Sigmoid colon (tissue), 7 donors: ENCODE results near the gene GOLGA7B. TPM values are rescaled to one million over a fixed set of nuclear protein-coding genes. Genes with fewer than 3 reads are reported as not detected.

Experiments used
- DNase-seq: peaks from one replicate; pipeline ENCODE4 v3.0.0-alpha.2; 2019
- H3K27ac ChIP-seq, 4 donors: fragments of 200-600 bp; sonication (generic); one replicate each; pipeline ENCODE4 v1.5.1; 2016 to 2019; ENCODE audit warnings: mild to moderate bottlenecking in 1 of 4
- H3K27me3 ChIP-seq, 3 donors: fragments of 200-600 bp; sonication (generic); one replicate each; pipeline ENCODE4 v1.5.1; 2019; ENCODE audit warnings: mild to moderate bottlenecking in 1 of 3
- H3K36me3 ChIP-seq, 4 donors: fragments of 200-600 bp; sonication (generic); one replicate each; pipeline ENCODE4 v1.5.1; 2016 to 2019
- H3K4me1 ChIP-seq, 4 donors: fragments of 200-600 bp; sonication (generic); one replicate each; pipeline ENCODE4 v1.5.1; 2017 to 2019
- H3K4me3 ChIP-seq, 4 donors: fragments of 200-600 bp; sonication (generic); one replicate each; pipeline ENCODE4 v1.5.1; 2017 to 2019; ENCODE audit warnings: mild to moderate bottlenecking in 2 of 4, moderate library complexity in 1 of 4
- H3K9me3 ChIP-seq, 4 donors: fragments of 200-600 bp in 3 of 4; sonication (generic) in 3 of 4; one replicate each; pipeline versions ENCODE4 v1.5.1 to v1.6.1; 2013 to 2019
- CTCF ChIP-seq, 4 experiments: fragments of 450-650 bp in 3 of 4; fragments of 200-600 bp in 1 of 4; IDR thresholded peaks; one replicate each; pipeline ENCODE4 v1.5.1; 2016 to 2019; ENCODE audit warnings: antibody characterized with exemption in 4 of 4, mild to moderate bottlenecking in 3 of 4, moderate library complexity in 2 of 4
- EP300 ChIP-seq, 4 donors: sonication (generic); formaldehyde crosslinking; IDR thresholded peaks; one replicate each; pipeline ENCODE4 v1.6.1; 2017; ENCODE audit warnings: antibody characterized with exemption in 4 of 4
- POLR2A ChIP-seq, 2 donors: fragments of 450-650 bp; IDR thresholded peaks; one replicate each; pipeline ENCODE4 v1.6.1; 2016; ENCODE audit warnings: antibody characterized with exemption in 2 of 2, mild to moderate bottlenecking in 2 of 2, moderate library complexity in 2 of 2
- POLR2AphosphoS5 ChIP-seq, 4 donors: sonication (generic); formaldehyde crosslinking; IDR thresholded peaks; one replicate each; pipeline ENCODE4 v1.6.1; 2017; ENCODE audit warnings: antibody characterized with exemption in 4 of 4
- WGBS, 2 donors: extraction: QIAGEN DNeasy Blood & Tissue Kit; methylation state at CpG; one replicate each; pipeline ENCODE4 v1.1.7; 2013; 5-methylcytosine and 5-hydroxymethylcytosine counted together
- intact Hi-C: fragments of 100-400 bp; cut with DNase I; formaldehyde crosslinking; loops from one replicate; pipeline ENCODE4 v1.15.1; 2023
- polyA plus RNA-seq, 3 donors: library from polyadenylated mRNA; stranded (reverse); fragments of 200-250 nt; gene quantifications; one replicate each; pipeline ENCODE4 v1.2.3, GENCODE V29; 2013
- total RNA-seq, 4 donors: library from RNA; depleted of rRNA; stranded (reverse); fragments of >200 nt; gene quantifications; one replicate each; pipeline ENCODE4 v1.1.0, GENCODE V29; 2016
- donor health status: healthy with polysubstance abuse.
- donor health status: Bipolar disorder and iron deficiency.
- donor health status: healthy.

The GOLGA7B gene
- total and polyA plus RNA-seq, 7 donors: 0.16 to 1.4 (median 0.71) TPM

- intact Hi-C loops: no loop called here
- TF ChIP-seq POLR2AphosphoS5 (IDR thresholded peaks at IDR 0.05) (no peak), POLR2A (IDR thresholded peaks at IDR 0.05) (no peak), EP300 (IDR thresholded peaks at IDR 0.05) (no peak), CTCF (IDR thresholded peaks at IDR 0.05) (no peak)
- no peak overlapping the region for H3K27ac ChIP-seq
- peaks cover 0 to 26% (median 2%) of the 10 kb centered on the region in 3 donors for H3K27me3 ChIP-seq
- H3K4me1 ChIP-seq: no peaks in the 10 kb centered on the region
- H3K9me3 ChIP-seq: no peaks in the 10 kb centered on the region
- 5 to 26% methylated on average over 4 of the region's 4 CpGs for WGBS, 2 donors
- DNase-seq: no peak
- no peak overlapping the region for H3K4me3 ChIP-seq
- H3K36me3 ChIP-seq: no peaks in the 10 kb centered on the region
Observed at GRCh38 chr10:97898429-97898828, 48.8 kb downstream of the GOLGA7B start.

GRCh38 chr10:97901381-97901780, 51.7 kb downstream of the GOLGA7B start:
- WGBS, 2 donors: 91 to 92% methylated on average over 12 of the region's 12 CpGs
- DNase-seq: no peak
- Histone ChIP-seq H3K4me3 (no peak overlapping the region), H3K27ac (no peak overlapping the region), H3K36me3 (no peaks in the 10 kb centered on the region), H3K27me3 (peaks cover 0 to 29% (median 0%) of the 10 kb centered on the region in 3 donors), H3K9me3 (no peaks in the 10 kb centered on the region), H3K4me1 (no peaks in the 10 kb centered on the region)
- TF ChIP-seq CTCF (IDR thresholded peaks at IDR 0.05): no peak
- no peak for TF ChIP-seq EP300 (IDR thresholded peaks at IDR 0.05)
- TF ChIP-seq POLR2AphosphoS5 (IDR thresholded peaks at IDR 0.05): no peak
- no peak for TF ChIP-seq POLR2A (IDR thresholded peaks at IDR 0.05)
- intact Hi-C loops: no loop called here

- H3K27me3 ChIP-seq: peaks cover 0 to 31% (median 0%) of the 10 kb centered on the region in 3 donors
Observed at GRCh38 chr10:97903128-97904017, 53.7 kb downstream of the GOLGA7B start.

GRCh38 chr10:97904018-97904381, 54.4 kb downstream of the GOLGA7B start:
- 78 to 80% methylated on average over 5 of the region's 5 CpGs for WGBS, 2 donors

More at GRCh38 chr10:97903128-97904017, 53.7 kb downstream of the GOLGA7B start:
- WGBS, 2 donors: 69 to 75% methylated on average over 9 of the region's 9 CpGs
- TF ChIP-seq POLR2AphosphoS5 (IDR thresholded peaks at IDR 0.05) (no peak), CTCF (IDR thresholded peaks at IDR 0.05) (no peak), POLR2A (IDR thresholded peaks at IDR 0.05) (no peak), EP300 (IDR thresholded peaks at IDR 0.05) (no peak)
- Histone ChIP-seq H3K9me3 (no peaks in the 10 kb centered on the region), H3K4me1 (no peaks in the 10 kb centered on the region), H3K36me3 (no peaks in the 10 kb centered on the region), H3K4me3 (no peak overlapping the region), H3K27ac (no peak overlapping the region)
- intact Hi-C loops: no loop called here
- no peak for DNase-seq

More at GRCh38 chr10:97904018-97904381, 54.4 kb downstream of the GOLGA7B start:
- TF ChIP-seq EP300 (IDR thresholded peaks at IDR 0.05) (no peak), POLR2A (IDR thresholded peaks at IDR 0.05) (no peak), POLR2AphosphoS5 (IDR thresholded peaks at IDR 0.05) (no peak), CTCF (IDR thresholded peaks at IDR 0.05) (no peak)
- no peak overlapping the region for H3K4me3 ChIP-seq
- no peak overlapping the region for H3K27ac ChIP-seq
- H3K9me3 ChIP-seq: no peaks in the 10 kb centered on the region
- no peak for DNase-seq
- no peaks in the 10 kb centered on the region for H3K36me3 ChIP-seq
- H3K4me1 ChIP-seq: no peaks in the 10 kb centered on the region
- peaks cover 0 to 31% (median 0%) of the 10 kb centered on the region in 3 donors for H3K27me3 ChIP-seq
- intact Hi-C loops: no loop called here
